ENCODE measurements around the gene GAGE12G.
"Not testable (repeated sequence)": the region's sequence is repeated elsewhere in the genome, so short reads cannot be mapped to it uniquely, and the experiment has no call there.

DNA sequence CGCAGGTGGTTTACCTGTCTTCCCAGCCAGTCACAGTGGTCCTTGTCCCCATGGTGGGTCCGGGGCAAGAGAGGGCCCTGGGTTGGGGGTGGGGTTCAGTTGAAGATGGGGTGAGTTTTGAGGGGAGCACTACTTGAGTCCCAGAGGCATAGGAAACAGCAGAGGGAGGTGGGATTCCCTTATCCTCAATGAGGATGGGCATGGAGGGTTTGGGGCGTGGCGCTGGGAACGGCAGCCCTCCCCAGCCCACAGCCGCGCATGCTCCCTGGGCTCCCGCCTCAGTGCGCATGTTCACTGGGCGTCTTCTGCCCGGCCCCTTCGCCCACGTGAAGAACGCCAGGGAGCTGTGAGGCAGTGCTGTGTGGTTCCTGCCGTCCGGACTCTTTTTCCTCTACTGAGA is 19.2 kb upstream of the GAGE12G start, which contains the start of gene GAGE12E:
- not testable (repeated sequence) for TF ChIP-seq POLR2AphosphoS5, POLR2A, CTCF, EP300 (IDR thresholded peaks at IDR 0.05)

Measured in suprapubic skin (tissue), 4 donors.